ENCODE results near the gene TUBGCP2.

Gene TUBGCP2

DNA sequence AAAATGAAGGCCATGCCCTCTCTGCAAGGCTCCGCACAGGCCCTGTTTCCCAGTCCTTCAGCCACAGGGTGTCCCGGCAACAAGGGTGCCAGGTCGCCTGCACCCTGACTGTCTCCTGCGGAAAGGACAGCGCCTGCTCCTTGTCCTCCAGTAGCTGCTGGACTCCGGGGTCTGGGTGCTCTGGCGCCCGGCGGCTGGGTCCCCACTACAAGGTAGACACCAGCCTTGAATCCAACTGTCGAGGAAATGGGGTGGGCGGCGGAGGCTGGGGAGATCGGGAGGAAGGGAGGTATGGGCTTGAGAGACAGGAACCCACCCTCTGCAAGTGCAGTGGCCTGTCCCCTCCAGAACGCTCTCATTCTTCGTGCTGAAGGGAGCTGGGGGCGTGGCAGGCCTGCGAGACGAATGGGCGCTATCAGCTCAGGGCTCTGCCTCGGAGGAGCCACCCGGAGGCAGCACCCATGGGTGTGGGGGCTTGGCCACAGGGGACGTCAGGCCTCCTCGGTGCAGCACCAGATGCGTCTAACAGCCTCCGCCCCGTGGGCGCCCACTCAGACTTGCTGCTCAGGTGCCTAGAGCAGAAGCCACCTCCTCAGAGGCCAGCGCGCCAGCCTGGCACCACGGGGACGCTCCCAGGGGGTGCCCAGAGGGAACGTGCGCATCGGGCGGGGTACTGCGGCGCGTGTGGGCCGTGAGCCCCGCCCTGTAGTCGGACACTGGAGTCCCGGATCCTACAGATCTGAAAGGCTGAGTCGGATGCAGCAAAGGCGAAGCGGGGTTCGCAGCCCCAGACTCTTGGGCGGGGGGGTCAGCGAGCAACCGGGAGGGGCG, 47.6 kb downstream of the TUBGCP2 start:
- DNase-seq: no peak

DNA sequence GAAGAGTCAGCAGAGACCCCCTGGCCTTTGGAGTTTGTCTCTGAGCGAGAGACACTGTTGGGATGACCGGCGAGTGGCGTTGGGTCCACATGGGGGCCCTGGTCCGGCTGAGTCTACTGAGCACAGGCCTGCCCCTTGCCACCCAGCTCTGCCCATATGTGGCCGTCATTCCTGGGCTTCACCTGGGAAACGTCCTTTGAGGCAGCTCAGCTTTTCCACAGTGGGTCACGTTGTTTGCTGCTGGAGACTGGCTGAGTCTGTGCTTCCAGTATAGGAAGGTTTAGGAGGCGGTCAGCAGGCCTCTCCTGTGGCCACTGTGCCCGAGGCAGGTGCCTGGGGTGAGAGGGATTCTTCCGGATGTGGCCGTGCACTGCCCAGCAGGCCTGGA, 49.1 kb downstream of the TUBGCP2 start:
- no peak for DNase-seq

DNA sequence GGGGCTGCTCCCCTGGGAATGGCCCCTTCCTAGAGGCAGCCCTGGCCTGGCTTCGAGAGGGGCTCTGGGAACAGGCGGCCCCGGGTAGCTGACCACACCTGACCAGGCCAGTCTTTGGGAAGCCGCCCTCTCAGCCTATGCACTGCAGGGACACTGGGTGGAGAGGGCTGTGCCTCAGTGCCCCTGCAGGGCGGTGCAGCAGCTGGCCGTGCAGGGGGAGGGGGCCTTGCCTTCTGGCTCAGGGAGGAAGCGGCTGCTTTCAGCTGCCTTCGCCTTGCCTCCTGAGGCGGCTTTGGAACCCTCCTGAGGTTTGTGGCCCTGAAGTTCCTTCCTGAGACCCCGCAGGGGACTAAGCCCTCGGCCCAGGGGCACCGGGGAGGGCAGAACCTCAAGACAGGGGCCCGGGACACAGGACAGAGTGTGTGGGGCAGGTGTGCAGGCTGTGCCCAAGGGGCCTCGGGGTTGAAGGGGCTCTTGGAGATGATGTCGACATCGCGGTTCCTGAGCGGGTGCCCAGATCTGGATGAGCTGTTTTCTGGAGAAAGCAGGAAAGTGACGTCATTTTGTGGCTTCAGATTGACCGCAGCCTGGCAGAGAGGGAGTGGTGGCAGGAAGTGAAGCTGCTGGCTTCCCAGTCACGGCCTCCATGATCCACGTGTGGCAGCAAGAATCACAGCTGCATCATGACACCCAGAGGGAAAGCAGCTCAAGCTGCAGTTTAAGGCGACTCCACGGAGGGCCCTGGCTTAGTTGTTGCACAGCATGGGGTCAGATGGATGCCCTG, 49.7 kb downstream of the TUBGCP2 start:
- no peak for DNase-seq

DNA sequence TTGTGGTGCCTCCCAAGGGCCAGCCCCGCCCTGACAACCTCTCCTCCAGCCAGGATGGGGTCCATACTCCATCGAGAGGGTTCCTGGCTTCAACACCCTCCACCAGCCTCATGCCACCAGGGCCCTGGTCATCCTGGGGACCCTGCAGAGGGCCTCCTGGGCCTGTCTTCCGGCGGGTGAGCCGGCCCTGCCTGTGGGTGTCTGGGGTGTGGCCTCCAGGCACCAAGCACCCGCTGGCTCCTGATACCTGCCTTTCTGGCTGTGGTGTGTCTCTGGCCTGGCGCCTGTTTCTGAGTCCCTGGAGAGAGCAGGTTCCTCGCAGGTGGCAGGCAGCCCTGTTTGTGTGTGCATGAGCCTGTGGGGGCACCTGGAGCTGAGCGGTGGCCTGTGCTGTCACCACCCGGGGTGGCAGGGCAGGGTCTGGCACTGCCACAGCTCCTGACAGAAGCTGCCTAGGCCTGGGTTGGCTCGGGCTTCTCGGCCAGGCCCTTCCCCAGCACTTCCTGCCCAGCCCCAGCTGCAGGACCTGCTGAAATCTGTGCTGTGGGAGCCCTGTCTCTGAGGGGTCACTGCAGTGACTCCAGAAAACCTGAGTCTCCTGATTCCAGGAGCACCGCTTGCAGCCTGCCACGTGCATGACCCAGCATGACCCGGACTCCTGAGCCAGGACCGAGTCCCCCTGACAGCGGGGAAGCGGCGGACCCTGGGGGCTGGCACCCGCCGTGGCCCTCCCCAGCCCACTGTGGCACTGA, 50.4 kb downstream of the TUBGCP2 start:
- DNase-seq: no peak

DNA sequence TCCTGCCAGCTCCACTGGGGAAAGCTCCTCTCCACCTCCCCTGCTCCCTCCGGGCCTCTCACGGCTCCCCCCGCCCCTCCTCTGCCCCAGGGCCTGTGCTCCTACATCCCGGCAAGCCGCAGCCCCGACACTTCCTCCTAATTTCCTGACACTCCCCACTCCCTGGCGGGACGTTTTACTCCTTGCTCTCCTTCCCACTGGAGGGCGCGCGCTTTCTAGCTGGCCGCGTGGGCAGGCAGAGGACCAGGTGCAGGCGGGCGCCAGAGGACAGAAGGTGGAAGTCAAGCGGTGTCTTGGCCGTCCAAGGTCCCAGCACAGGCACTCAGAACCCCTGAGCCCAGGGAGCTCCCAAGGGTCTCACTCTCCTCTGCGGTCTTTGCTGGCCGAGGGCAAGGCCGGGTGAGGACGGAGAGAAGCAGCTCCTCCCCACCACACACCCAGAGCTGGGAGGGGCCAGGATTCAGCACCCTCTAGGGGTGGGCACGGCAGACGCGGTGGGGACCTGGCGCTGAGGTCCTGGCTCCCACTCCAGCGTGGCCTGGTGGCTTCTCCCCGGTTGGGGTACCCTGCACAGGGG, 51.1 kb downstream of the TUBGCP2 start:
- no peak for DNase-seq

DNA sequence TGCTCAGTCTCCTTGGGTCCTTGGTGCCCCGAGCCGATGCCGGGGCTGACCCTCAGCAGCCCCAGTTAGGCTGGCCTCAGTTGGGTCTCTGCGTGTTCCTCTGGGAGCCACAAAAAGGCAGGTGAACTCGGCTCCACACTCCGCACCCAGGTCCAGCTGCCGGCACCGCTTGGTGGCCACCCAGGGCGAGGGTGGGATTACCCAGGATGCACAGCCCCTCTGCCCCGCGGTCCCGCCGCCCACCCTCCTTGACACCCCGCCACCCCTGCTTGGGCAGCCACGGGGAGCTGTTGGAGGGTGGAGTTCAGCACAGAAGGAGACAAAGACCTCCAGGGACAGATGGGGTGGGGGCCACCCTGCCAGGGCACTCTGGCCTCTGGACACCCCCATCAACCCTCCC, 53.3 kb downstream of the TUBGCP2 start:
- DNase-seq: no peak

DNA sequence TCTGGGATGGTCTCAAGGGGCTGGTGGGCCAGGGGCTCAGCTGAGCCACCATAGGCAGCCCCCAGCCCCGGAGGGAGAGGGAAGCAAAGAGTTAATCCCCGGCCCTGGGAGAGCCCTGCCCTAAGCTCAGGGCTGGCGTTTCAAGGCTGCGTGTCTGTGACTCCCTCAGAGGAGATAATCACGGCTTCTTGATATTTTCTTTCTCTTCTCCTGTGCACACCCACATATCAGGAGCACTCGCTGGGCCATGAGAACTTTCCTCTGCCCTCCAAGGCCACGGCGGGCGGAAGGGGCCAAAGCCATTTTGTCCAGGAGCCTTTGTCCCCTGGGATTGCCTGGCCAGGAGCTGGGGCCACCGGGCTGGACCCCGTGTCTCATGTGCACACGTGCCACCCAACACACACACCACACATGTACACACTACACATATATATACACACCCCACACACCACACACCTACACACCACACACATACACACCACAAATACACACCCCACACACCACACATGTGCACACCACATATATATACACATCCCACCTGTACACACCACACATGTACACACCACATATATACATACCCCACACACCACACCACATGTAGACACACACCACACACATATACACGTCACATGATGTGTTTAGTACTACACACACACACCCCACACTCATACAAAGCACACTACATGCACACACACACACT, 54.1 kb downstream of the TUBGCP2 start:
- no peak for DNase-seq

DNA sequence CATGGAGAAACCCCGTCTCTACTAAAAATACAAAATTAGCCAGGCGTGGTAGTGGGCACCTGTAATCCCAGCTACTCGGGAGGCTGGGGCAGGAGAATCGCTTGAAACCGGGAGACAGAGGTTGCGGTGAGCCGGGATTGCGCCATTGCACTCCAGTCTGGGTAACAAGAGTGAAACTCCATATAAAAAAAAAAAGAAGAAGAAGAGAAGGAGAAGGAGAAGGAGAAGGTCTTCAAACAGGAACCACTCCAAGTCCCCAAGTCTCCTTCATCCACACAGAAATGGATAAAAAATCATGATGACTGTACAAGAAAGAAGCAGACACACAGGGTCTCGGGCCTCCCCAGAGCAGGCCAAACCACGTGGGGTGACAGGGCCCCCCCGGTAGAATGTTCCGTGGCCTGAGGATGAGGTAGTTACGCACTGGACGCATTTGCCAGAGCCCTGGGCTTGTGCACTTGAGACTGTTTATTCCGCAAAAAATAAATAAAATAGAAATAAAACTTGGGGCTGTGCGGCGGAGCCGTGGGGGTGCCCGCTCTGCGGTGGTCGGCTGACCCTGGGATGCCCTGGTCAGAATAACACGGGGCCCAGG, 55.2 kb downstream of the TUBGCP2 start:
- DNase-seq: no peak

DNA sequence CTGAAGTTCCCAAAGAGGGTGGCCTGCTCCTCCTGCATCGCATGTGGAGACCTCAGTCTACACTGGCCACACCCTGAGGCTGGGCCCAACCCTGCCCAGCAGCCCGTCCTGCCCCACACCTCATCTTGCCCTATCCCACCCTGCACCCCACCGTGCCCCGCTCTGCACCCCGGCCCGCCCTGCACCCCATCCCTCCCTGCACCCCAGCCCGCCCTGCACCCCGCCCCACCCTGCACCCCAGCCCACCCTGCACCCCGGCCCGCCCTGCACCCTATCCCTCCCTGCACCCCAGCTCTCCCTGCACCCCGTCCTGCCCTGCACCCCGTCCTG, 56.5 kb downstream of the TUBGCP2 start:
- DNase-seq: no peak

DNA sequence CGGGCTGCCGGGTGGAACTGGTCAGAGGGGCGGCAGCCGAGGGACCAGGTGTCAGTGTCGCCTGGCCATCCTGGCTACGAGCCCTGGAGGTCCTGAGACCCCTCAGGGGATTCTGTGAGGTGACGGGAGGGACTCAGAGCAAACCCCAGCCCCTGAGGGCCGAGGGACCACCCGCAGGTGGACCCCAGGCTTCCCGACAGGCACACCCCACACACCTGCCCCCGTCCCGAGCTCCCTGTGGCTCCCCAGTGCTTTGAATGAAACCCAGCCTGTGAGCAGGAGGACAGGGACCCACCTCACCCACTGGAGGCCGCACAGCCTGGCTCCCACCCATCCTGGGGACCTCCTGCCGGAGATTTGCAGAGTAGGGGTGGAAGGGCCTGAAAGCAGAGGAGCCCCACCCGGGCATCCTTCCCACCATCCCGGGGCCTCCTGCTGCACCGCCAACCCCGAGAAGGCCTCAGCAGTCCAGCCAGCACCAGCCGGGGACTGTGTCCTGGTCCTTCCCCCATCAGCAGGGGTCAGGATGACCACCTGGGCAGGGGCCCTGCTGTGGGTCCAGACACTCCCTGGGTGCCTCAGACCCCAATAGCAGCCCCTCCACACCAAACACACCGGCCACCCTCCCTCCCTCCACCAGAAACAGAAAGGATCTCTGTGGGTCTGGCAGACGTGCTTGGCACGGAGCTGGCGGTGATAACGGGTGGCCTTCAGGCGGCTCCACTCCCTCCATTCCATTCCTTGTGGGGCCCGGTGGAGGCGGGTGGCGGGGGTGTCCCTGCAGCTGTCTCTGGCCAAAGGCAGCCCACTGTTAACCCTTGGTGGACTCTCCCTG, 57.1 kb downstream of the TUBGCP2 start:
- DNase-seq: no peak

DNA sequence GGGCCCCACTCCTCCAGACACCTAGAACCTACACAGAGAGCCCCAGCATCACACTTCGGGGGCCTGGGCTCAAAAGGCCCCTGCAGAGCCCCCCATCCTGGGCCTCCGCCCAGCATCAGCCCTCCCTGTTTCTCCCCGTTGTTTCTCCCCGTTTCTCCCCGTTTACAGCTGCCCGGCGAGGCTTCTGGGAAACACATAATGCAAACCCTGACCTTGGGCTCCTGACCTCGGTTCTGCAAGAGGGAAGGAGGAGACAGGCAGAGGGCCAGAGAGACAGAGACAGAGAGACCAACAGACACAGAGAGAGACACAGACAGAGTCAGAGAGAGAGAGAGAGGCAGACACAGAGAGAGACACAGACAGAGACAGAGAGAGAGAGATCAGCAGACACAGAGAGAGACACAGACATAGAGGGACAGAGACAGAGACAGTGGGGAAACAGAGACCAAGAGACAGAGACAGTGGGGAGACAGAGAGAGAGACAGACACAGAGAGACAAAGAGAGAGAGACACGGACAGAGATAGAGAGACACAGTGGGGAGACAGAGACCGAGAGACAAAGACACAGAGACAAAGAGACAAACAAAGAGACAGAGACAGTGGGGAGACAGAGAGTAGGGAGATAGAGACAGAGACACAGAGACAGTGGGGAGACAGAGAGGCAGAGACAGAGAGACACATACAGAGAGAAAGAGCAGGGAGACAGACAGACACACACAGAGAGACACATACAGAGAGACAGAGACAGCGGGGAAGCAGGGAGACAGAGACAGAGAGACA, 58.5 kb downstream of the TUBGCP2 start:
- DNase-seq: no peak

DNA sequence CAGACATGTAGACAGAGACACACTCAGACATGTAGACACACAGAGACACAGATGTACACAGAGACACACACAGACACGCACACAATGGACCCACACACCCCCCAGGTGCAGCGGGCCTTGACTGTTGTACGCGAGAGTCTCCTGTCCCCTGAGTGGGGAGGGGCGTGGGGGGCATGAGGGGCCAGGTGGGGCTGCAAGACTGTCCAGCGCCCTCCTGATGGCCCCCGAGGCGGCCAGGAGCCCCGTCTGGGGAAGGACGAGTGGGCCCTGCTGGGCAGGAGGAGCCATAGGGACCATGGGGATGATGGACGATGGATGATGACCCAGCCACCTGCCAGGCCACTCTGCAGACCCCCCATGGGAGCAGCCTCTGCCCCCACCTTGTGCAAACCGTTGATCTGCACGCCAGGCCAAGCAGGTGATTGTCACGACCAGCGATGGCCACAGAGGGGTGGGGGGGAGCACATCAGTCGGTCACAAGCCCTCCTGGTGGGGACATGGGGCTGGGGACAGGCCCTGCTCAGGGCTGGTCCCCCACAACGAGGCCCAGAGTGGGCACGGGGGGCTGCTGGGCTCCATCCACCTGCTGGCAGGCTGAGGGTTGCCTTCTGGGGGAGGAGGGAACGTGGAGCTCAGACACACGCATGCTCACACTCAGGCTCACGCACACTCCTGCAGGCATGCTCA, 59.4 kb downstream of the TUBGCP2 start:
- DNase-seq: no peak

DNA sequence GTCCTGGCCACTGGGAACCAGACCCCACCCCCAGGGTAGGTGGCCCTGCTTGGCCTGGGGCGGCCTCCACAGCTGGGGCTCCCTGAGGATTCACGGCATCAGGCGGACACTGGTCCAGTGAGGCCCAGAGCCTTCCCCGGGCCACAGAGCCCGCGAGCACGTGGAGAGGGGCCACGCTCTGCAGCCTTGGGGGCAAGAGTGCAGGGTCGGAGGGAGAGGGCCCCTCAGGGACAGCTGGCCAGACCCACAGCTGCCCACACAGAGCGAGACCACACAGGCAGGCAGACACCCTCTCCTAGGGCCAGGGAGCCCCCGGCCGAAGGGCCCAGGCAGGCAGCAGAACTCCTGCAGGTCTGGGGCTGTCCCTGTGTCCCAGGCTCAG, 60.3 kb downstream of the TUBGCP2 start:
- no peak for DNase-seq

DNA sequence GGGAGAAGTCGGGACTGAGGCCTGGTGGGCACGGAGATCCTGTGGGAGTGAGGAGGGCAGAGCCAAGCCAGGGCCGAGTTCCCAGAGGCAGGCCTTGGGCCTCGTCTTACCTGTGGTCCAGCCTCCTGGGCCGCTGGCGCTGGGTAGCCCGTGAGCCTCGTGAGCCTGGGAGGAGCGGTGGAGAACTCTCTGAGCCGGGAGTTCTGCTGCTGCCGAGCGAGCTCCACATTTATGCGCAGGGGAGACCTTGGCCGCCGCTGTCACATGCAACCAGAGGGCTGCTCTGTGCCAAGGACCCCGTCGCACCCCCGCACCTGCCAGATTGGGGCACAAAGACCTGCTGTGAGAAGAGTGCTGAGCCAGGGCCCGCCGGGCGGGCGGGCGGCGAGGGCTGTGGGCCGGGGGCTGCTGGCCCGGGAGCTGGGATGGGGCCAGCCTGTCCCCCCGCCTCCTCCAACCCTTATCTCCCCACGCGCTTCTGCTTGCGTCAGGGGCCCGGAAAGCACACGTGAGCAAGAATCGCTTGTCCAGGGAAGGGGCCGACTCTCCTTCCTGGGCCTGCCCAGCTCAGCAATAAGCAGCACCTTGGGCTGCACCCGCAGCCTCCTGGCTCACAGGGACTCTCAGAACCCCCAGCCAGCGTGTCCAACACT, 60.9 kb downstream of the TUBGCP2 start:
- no peak for DNase-seq

DNA sequence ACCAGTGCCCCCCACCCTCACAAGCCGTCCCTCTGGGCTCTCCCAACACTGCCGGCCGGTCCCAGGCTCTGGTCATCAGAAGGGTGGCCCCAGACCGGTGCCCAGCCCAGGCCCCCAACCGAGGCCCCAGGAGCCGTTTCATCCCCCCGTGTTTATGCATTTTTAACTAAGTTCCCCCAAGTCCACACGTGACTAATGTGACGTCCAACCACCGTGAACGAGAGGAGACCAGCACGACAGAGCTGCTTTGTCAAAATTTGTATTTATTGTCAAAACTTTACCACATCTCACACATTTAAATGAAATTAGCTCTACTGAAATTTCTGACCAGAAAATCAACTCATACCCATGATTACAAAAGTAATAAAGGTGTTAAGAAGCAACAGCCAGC, 62.4 kb downstream of the TUBGCP2 start:
- DNase-seq: no peak

DNA sequence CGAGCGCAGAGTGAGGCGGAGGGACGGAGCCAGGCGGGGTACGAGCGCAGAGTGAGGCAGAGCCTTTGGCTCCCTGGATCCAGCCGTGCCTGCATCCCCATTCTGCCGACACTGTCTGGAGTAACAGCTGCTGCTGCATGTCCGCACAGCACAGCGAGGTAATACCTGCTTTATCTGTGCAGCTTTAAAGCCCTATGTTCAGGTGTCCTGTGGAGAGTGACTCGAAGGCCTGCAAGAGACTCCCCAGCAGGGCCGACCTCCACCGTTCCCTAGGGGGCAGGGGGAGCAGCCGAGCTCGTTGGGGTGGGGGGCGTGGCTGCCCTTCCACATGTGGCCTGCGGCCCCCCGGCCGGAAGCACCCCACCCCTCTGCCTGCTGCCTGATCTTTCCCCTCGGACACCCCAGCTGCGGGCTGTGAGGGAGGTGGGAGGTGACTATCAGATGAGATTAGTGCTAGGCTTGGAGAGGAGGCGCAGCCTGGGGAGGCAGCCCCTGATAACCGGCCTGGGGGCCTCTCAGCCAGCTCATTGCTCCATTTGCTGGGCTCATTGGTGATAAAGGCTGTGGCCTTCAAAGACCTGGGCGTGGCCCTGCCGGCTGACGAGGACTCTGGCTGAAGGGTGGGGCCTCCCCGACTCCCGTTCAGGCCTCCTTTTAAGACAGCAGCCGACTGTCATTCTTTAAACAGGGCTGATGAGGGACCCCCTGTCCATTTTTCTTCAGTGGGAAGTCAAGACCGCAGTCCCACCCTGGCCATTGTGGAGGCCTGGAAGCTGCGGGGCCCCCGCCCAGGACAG, 63.0 kb downstream of the TUBGCP2 start:
- no peak for DNase-seq

DNA sequence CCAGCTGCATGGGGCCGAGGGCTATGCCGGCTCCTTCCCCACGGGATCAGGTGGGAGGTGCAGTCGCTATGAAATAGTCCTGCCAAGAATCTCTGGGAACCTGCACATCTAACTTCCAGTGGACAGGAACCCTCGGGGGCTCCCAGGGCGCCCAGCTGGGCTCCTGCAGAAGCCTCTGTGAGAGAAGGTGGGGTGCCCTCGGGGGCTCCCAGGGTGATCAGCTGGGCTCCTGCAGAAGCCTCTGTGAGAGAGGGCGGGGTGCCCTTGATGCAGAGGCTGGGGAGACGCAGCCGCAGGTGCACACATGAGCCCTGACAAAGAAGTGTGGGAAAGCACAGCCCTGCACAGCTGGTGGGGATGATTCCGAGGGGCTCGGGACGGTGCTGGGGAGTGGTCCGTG, 65.1 kb downstream of the TUBGCP2 start:
- DNase-seq: no peak

DNA sequence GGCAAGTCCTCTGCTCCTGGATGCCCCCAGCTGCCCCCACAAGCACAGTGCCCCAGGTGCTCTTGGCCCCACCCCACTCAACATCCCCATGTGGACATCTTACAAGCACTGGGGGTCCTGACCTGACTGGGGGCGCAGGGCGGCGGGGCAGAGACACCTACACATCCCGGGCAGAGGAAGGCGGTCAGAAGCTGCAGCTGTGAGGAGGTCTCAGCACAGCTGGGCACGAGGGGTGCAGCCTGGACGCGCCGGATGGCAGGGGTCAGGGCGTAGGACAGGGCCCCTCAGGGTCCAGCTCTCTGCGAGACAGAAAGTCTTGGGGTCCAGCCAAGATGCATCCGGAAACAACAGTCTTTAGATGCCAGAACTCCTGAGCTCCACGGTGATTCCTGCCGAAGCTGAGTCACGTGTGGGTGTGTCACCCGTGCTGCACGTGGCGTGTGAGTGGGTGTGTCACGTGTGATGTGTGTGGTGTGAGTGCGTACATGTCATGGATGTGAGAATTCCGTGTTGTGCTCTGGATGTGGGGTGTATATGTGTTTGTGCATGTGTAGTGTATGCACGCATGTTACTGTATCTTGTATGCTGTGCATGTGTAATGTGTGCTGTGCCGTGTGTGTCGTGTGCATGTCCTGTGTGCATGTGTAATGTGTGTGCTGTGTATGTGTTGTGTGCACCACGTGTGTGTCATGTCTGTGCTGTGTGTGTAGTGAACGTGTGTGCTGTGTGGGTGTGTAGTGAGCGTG, 65.9 kb downstream of the TUBGCP2 start:
- DNase-seq: no peak

Measured in NCI-H524 treated with DMSO at 0.1 percent for 48 hours (cell line).